GM10266 (cell line): Measurements from ENCODE around the gene PLCL2.

ENCODE experiments used
- DNase-seq: peaks from one replicate; pipeline ENCODE4 v3.0.0; 2012; ENCODE audit errors: extremely low spot score
- TF ChIP-seq, protein P1 (sequence below): IDR thresholded peaks from 2 replicates; pipeline ENCODE4 v1.5.1; 2012; ENCODE audit warnings: mild to moderate bottlenecking, low read depth; ENCODE audit not compliant: control insufficient read depth, insufficient read depth; ENCODE audit errors: missing control alignments

The PLCL2 gene

DNA sequence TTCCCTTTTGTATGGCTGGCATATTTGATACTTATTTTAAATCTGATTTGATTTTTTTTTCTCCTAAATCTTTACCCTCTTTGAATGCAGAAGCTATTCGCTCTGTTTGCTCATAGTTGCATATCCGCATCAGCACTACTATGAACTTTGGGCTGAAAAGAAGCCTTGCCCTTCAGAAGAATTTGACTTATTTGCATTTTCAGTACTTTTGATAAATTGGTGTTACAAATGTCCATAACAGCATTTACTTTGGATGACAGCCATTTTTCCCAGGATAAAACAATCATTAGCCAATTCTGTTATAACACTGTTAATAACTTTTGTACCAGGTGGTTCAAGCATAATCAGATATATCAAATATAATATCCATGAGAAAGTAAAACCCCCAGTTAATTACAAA is 129.5 kb downstream of the PLCL2 start:
- no peak for DNase-seq

DNA sequence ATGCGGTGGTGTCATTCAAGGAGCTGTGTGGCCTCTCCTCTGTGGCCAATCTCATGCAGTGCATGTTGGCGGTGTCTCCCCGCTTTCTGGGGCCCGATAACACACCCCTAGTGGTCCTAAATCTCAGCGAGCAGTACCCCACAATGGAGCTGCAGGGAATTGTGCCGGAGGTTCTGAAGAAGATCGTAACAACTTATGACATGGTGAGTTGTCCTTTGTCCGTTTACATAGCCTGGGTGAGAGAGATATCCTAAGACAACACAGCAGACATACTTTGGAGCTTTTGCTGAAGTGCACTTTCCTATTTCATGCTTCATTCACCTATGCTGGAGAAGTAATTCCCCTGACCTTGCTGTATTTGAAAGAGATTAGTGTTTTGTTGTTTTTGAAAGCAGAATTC is 130.0 kb downstream of the PLCL2 start:
- DNase-seq, result no peak
- TF ChIP-seq, protein P1, sequence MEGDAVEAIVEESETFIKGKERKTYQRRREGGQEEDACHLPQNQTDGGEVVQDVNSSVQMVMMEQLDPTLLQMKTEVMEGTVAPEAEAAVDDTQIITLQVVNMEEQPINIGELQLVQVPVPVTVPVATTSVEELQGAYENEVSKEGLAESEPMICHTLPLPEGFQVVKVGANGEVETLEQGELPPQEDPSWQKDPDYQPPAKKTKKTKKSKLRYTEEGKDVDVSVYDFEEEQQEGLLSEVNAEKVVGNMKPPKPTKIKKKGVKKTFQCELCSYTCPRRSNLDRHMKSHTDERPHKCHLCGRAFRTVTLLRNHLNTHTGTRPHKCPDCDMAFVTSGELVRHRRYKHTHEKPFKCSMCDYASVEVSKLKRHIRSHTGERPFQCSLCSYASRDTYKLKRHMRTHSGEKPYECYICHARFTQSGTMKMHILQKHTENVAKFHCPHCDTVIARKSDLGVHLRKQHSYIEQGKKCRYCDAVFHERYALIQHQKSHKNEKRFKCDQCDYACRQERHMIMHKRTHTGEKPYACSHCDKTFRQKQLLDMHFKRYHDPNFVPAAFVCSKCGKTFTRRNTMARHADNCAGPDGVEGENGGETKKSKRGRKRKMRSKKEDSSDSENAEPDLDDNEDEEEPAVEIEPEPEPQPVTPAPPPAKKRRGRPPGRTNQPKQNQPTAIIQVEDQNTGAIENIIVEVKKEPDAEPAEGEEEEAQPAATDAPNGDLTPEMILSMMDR, result no peak

More for the DNA sequence above, 129.5 kb downstream of the PLCL2 start:
- TF ChIP-seq, protein P1, result no peak

DNA sequence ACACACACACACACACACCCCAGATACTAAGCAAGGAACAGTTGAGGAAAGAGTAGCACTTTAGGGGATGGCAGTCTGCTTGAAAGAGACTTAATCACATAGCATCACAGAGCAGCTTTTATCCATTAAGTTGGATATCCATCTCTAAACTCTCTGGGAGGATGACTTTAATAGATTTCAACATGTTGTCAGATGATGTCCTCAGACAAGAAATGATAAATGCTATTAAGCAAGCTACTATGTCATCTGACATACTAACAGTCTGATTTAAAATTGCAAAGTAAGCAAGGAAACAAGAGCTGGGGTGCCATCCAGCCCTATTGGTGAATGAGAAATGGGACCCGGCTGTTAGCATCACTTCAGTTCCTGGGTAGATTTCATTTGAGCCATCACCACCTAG is 136.9 kb downstream of the PLCL2 start:
- TF ChIP-seq, protein P1, result no peak
- DNase-seq, result no peak

DNA sequence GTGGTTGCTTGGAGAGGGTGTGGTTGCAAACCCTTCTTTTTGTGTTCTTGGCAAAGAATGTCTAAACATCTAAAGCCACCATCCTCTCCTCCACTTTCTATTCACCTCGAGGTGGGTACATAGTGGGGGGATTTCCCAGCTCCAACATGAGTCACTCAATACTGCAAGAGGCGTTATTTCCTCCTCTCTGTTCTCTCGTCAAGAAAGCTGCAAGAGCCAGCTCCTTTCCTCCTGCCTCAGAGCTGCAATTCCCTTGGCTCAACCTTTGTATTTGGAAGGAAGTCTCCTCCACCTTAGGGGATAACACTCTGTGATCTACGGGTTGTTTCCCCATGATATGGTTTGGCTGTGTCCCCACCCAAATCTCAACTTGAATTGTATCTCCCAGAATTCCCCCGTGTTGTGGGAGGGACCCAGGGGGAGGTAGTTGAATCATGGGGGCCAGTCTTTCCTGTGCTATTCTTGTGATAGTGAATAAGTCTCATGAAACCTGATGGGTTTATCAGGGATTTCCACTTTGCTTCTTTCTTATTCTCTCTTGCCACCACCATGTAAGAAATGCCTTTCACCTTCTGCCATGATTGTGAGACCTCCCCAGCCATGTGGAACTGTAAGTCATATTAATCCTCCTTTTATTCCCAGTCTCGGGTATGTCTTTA is 138.4 kb downstream of the PLCL2 start:
- DNase-seq, result peak; percentile 32
- TF ChIP-seq, protein P1, result no peak

DNA sequence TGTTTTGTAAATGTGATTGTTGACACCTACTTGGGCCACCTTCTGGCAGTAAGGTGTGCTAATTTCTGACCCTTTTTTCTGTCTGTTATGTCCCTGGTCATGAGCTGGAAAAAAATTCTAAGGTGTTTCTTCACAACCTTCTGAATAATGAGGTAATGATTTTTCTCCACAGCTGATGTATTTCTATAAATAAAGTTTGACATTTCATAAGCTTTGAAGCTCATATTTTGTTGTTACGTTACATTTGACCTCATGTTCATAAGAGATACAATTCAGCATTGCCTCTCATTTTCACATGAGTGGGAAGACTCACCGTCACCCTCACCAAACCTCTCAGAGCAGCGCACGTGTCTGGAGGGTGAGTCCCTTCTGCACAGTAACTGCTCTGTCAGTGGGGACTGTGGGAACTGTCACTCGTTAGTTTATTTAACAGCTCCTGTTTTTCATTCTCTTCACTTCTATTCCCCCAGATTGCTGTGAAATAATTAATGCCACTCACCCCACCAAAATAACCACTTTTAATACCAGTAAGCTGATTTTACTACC is 140.9 kb downstream of the PLCL2 start:
- TF ChIP-seq, protein P1, result no peak
- peak; percentile 53 for DNase-seq

DNA sequence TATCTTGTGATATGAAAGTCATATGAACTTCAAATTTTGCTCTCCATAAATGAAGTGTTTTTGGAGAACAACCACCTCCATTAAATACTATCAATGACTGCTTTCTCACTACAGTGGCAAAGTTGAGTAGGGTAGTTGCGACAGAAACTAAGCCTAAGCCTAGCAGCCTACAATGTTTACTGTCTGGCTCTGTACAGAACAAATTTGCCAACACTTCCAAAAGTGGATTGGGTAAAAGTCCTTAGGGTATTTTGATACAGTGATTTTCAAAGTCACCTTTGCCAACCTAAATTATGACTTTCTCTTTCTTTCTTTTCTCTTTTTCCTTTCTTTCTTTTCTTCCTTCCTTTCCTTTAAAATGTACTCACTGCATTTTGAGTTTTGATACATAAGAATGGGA is 142.6 kb downstream of the PLCL2 start:
- no peak for DNase-seq
- TF ChIP-seq, protein P1, result no peak

DNA sequence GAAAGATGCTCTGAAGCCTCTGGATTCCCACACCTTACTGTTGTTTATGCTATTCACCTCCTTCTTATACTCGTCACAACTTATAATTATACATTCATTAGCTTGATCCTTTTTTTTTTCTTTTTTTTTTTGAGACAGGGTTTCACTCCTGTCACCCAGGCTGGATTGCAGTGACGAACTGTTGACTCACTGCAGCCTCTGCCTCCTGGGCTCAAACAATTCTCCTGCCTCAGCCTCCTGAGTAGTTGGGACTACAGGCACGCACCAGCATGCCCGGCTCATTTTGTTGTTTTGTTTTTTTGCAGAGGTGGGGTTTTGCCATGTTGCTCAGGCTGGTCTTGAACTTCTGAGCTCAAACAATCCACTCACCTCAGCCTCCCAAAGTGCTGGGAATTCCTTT is 143.6 kb downstream of the PLCL2 start:
- no peak for DNase-seq
- TF ChIP-seq, protein P1, result no peak
